Liver (tissue), 9 donors: ENCODE data around the gene EIF3I. TPM values are rescaled to one million over a fixed set of nuclear protein-coding genes. Genes with fewer than 3 reads are reported as not detected.

ENCODE experiments used
- DNase-seq: peaks from one replicate; pipeline ENCODE4 v3.0.0-alpha.2; 2017; ENCODE audit warnings: low spot score
- H3K27ac ChIP-seq, 2 donors: one replicate each; pipeline ENCODE4 v1.7.0; 2013; ENCODE audit warnings: inconsistent platforms in 2 of 2, low read length in 2 of 2, control low read depth in 1 of 2, low read depth in 1 of 2, mild to moderate bottlenecking in 1 of 2
- H3K27me3 ChIP-seq, 4 donors: one replicate each; pipeline versions ENCODE4 v1.6.1 to v1.7.0; 2013; ENCODE audit warnings: low read length in 3 of 4, inconsistent platforms in 1 of 4, mild to moderate bottlenecking in 1 of 4, moderate library complexity in 1 of 4; ENCODE audit not compliant: control insufficient read depth in 4 of 4, insufficient read depth in 4 of 4
- H3K36me3 ChIP-seq, 4 donors: one replicate each; pipeline versions ENCODE4 v1.6.1 to v1.7.0; 2013; ENCODE audit warnings: low read length in 3 of 4, mild to moderate bottlenecking in 3 of 4, low read depth in 1 of 4, moderate library complexity in 1 of 4; ENCODE audit not compliant: control insufficient read depth in 4 of 4, insufficient read depth in 3 of 4
- H3K4me1 ChIP-seq, 4 donors: one replicate each; pipeline versions ENCODE4 v1.6.1 to v1.7.0; 2013; ENCODE audit warnings: low read length in 3 of 4, mild to moderate bottlenecking in 3 of 4, moderate library complexity in 1 of 4; ENCODE audit not compliant: control insufficient read depth in 4 of 4, insufficient read depth in 4 of 4
- H3K4me3 ChIP-seq, 3 donors: one replicate each; pipeline versions ENCODE4 v1.6.1 to v1.7.0; 2013; ENCODE audit warnings: low read length in 3 of 3, control low read depth in 1 of 3, low read depth in 1 of 3, mild to moderate bottlenecking in 1 of 3
- H3K9ac ChIP-seq, 2 donors: one replicate each; pipeline ENCODE4 v1.7.0; 2013; ENCODE audit warnings: low read length in 2 of 2, mild to moderate bottlenecking in 2 of 2, moderate library complexity in 2 of 2, control low read depth in 1 of 2, low read depth in 1 of 2
- H3K9me3 ChIP-seq, 4 donors: one replicate each; pipeline versions ENCODE4 v1.6.1 to v1.7.0; 2013; ENCODE audit warnings: low read length in 3 of 4; ENCODE audit not compliant: control insufficient read depth in 4 of 4
- FOXA1 ChIP-seq: IDR thresholded peaks from 2 replicates; pipeline ENCODE4 v1.6.1; 2016; ENCODE audit warnings: antibody characterized with exemption
- FOXA2 ChIP-seq: IDR thresholded peaks from 2 replicates; pipeline ENCODE4 v1.6.1; 2016; ENCODE audit warnings: antibody characterized with exemption
- GABPA ChIP-seq, 2 donors: IDR thresholded peaks in 1 of 2; conservative IDR thresholded peaks in 1 of 2; 2 replicates each; pipeline ENCODE4 v1.6.1; 2016; ENCODE audit warnings: antibody characterized with exemption in 2 of 2, mild to moderate bottlenecking in 1 of 2, moderate library complexity in 1 of 2
- HNF4A ChIP-seq, 2 donors: conservative IDR thresholded peaks; 2 replicates each; pipeline ENCODE4 v1.6.1; 2016; ENCODE audit warnings: antibody characterized with exemption in 2 of 2, mild to moderate bottlenecking in 2 of 2
- NR2F2 ChIP-seq: IDR thresholded peaks from 2 replicates; pipeline ENCODE4 v1.6.1; 2016; ENCODE audit warnings: antibody characterized with exemption
- RAD21 ChIP-seq, 2 donors: IDR thresholded peaks; 2 replicates each; pipeline ENCODE4 v1.6.1; 2016; ENCODE audit warnings: antibody characterized with exemption in 2 of 2, mild to moderate bottlenecking in 2 of 2
- RXRA ChIP-seq, 2 donors: IDR thresholded peaks; 2 replicates each; pipeline ENCODE4 v1.6.1; 2017 to 2018; ENCODE audit warnings: antibody characterized with exemption in 2 of 2, mild to moderate bottlenecking in 1 of 2
- TAF1 ChIP-seq: conservative IDR thresholded peaks from 2 replicates; pipeline ENCODE4 v1.6.1; 2016; ENCODE audit warnings: antibody characterized with exemption, mild to moderate bottlenecking
- WGBS: extraction: QIAGEN DNeasy Blood & Tissue Kit; methylation state at CpG from one replicate; pipeline ENCODE4 v1.1.7; 2013; 5-methylcytosine and 5-hydroxymethylcytosine counted together
- polyA plus RNA-seq, 2 donors: library from polyadenylated mRNA; stranded (reverse) in 1 of 2; unstranded in 1 of 2; fragments of 200-250 nt in 1 of 2; fragments of >200 nt in 1 of 2; fragmentation: Nextera tagmentation in 1 of 2; extraction: Ambion mirVana in 1 of 2; gene quantifications; one replicate each; pipeline versions ENCODE4 v1.2.1 to v1.2.3, GENCODE V29; 2013 to 2015
- total RNA-seq, 2 donors: library from RNA; depleted of rRNA; stranded (reverse); fragments of >200 nt; gene quantifications; one replicate each; pipeline ENCODE4 v1.2.3, GENCODE V29; 2014
- TF ChIP-seq, protein P1 (sequence below): fragments of 150-350 bp; IDR thresholded peaks from 2 replicates; pipeline ENCODE4 v1.5.1; 2017; ENCODE audit warnings: improper control_type of control experiment, low read depth, low read length; ENCODE audit not compliant: missing input control
- TF ChIP-seq, protein P2 (sequence below): IDR thresholded peaks from 2 replicates; pipeline ENCODE4 v1.6.1; 2016; ENCODE audit warnings: antibody characterized with exemption
- TF ChIP-seq, protein P3 (sequence below): IDR thresholded peaks from 2 replicates; pipeline ENCODE4 v1.6.1; 2016; ENCODE audit warnings: antibody characterized with exemption
- donor health status: healthy.
- donor health status: healthy.
- donor health status: healthy.
- donor health status: healthy.
- donor health status: healthy.

EIF3I gene
- total and polyA plus RNA-seq, 4 donors: 75.0 to 114 (median 99.7) TPM

DNA sequence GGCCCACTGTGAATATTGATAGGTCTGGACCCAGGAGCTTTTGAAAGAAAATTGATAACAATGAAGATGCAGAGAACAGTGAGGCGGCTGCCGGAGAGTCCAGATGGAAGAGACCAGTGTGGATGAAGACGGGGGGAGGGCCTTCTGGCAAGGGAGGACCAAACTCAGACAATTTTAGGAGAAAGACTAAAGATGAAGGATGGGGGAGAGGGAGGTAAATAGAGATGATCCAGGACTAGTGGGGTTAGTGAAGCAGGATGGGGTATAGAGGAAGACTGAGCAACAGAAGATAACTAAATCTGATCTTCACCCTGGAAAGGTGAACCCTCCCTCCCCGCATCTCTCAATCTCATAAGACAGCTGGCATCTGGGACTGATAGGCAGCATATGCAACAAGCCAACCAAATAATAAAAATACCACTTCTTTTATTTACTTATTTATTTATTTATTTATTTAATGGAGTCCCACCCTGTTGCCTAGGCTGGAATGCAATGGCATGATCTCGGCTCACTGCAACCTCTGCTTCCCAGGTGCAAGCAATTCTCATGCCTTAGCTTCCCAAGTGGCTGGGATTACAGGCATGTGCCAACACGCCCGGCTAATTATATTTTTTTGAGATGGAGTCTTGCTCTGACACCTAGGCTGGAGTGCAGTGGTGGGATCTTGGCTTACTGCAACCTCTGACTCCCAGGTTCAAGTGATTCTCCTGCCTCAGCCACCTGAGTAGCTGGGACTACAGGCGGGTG is 10.5 kb downstream of the EIF3I start:
- H3K27ac ChIP-seq: no peak overlapping the region
- H3K27me3 ChIP-seq: no peaks in the 10 kb centered on the region
- H3K36me3 ChIP-seq: peaks cover 5 to 49% (median 32%) of the 10 kb centered on the region in 4 donors
- no peak overlapping the region for H3K4me3 ChIP-seq
- no peak overlapping the region for H3K9ac ChIP-seq
- 91% methylated on average over 8 of the region's 8 CpGs for WGBS
- no peaks in the 10 kb centered on the region for H3K9me3 ChIP-seq
- no peaks in the 10 kb centered on the region for H3K4me1 ChIP-seq
- no peak for TF ChIP-seq GABPA (IDR thresholded peaks at IDR 0.05 in 1 of 2, conservative IDR thresholded peaks at IDR 0.05 in 1 of 2)
- TF ChIP-seq, protein P1, sequence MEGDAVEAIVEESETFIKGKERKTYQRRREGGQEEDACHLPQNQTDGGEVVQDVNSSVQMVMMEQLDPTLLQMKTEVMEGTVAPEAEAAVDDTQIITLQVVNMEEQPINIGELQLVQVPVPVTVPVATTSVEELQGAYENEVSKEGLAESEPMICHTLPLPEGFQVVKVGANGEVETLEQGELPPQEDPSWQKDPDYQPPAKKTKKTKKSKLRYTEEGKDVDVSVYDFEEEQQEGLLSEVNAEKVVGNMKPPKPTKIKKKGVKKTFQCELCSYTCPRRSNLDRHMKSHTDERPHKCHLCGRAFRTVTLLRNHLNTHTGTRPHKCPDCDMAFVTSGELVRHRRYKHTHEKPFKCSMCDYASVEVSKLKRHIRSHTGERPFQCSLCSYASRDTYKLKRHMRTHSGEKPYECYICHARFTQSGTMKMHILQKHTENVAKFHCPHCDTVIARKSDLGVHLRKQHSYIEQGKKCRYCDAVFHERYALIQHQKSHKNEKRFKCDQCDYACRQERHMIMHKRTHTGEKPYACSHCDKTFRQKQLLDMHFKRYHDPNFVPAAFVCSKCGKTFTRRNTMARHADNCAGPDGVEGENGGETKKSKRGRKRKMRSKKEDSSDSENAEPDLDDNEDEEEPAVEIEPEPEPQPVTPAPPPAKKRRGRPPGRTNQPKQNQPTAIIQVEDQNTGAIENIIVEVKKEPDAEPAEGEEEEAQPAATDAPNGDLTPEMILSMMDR: no peak
- TF ChIP-seq RXRA (IDR thresholded peaks at IDR 0.05): no peak
- no peak for TF ChIP-seq FOXA2
- TF ChIP-seq TAF1: no peak
- no peak for TF ChIP-seq FOXA1
- no peak for TF ChIP-seq HNF4A (conservative IDR thresholded peaks at IDR 0.05)
- TF ChIP-seq, protein P2, sequence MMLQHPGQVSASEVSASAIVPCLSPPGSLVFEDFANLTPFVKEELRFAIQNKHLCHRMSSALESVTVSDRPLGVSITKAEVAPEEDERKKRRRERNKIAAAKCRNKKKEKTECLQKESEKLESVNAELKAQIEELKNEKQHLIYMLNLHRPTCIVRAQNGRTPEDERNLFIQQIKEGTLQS: no peak
- TF ChIP-seq, protein P3, sequence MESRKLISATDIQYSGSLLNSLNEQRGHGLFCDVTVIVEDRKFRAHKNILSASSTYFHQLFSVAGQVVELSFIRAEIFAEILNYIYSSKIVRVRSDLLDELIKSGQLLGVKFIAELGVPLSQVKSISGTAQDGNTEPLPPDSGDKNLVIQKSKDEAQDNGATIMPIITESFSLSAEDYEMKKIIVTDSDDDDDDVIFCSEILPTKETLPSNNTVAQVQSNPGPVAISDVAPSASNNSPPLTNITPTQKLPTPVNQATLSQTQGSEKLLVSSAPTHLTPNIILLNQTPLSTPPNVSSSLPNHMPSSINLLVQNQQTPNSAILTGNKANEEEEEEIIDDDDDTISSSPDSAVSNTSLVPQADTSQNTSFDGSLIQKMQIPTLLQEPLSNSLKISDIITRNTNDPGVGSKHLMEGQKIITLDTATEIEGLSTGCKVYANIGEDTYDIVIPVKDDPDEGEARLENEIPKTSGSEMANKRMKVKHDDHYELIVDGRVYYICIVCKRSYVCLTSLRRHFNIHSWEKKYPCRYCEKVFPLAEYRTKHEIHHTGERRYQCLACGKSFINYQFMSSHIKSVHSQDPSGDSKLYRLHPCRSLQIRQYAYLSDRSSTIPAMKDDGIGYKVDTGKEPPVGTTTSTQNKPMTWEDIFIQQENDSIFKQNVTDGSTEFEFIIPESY: no peak
- no peak for DNase-seq

DNA sequence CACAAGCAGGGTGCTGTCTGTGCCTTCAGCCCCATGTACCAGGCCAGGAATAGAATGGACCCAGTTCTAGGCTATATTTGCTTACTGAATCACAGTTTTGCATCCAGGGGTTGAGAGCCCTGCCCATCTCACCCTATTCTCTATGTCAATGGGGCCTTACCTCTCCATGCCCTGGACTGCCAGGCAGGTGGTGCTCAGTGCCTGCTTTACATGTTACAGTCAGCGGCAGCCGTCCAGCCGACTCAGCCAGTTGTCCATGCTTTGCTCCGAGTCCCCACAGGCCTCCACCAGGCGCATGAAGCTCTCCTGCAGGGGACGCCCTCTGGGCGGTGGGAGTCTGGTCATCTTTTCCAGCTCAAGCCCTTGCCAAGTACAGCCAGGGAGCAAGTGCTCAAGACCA is 12.6 kb downstream of the EIF3I start:
- WGBS: 88% methylated on average over 7 of the region's 7 CpGs
- no peak overlapping the region for H3K9ac ChIP-seq
- H3K27ac ChIP-seq: no peak overlapping the region
- peaks cover 5 to 31% (median 18%) of the 10 kb centered on the region in 4 donors for H3K36me3 ChIP-seq
- no peaks in the 10 kb centered on the region for H3K27me3 ChIP-seq
- no peaks in the 10 kb centered on the region for H3K9me3 ChIP-seq
- no peaks in the 10 kb centered on the region for H3K4me1 ChIP-seq
- no peak for DNase-seq
- H3K4me3 ChIP-seq: no peak overlapping the region
- TF ChIP-seq RXRA (IDR thresholded peaks at IDR 0.05) (no peak), GABPA (IDR thresholded peaks at IDR 0.05 in 1 of 2, conservative IDR thresholded peaks at IDR 0.05 in 1 of 2) (no peak), RAD21 (IDR thresholded peaks at IDR 0.05) (peak in 1 of 2 donors; percentile 35), NR2F2 (no peak)
- TF ChIP-seq, protein P2: no peak
- TF ChIP-seq, protein P1: no peak
